HL-60 (cell line): Measurements from ENCODE around the gene TARM1.

Experiments
- CTCF ChIP-seq: IDR thresholded peaks from one replicate; pipeline ENCODE4 v1.5.1; 2011; ENCODE audit warnings: low read length, control low read depth, inconsistent platforms; ENCODE audit not compliant: insufficient read depth
- GABPA ChIP-seq: IDR thresholded peaks from 2 replicates; pipeline ENCODE4 v1.6.1; 2012; ENCODE audit warnings: low read depth
- POLR2AphosphoS5 ChIP-seq: IDR thresholded peaks from 2 replicates; pipeline ENCODE4 v1.6.1; 2012; ENCODE audit warnings: low read depth
- REST ChIP-seq: IDR thresholded peaks from 2 replicates; pipeline ENCODE4 v1.6.1; 2012; ENCODE audit warnings: low read depth; ENCODE audit not compliant: insufficient replicate concordance
- SPI1 ChIP-seq: IDR thresholded peaks from 2 replicates; pipeline ENCODE4 v1.6.1; 2012; ENCODE audit warnings: low read depth, mild to moderate bottlenecking, borderline replicate concordance

- TF ChIP-seq CTCF (no peak), SPI1 (no peak), REST (no peak), POLR2AphosphoS5 (no peak), GABPA (no peak)
These were observed 56.5 kb downstream of the TARM1 start for GRCh38 chr19:54024660-54025059.
